HepG2 (cell line): Measurements from ENCODE around the gene RAB3GAP1. TPM values are rescaled to one million over a fixed set of nuclear protein-coding genes. Genes with fewer than 3 reads are reported as not detected.

ENCODE experiments used
- ATAC-seq: fragments of 200-7000 bp; cut with Tn5 transposase; 3 replicates; pipeline ENCODE4 v1.9.1; 2020; ENCODE audit warnings: mild to moderate bottlenecking, moderate library complexity
- BruUV-seq: library from RNA; stranded (reverse); fragments of 400-500 nt; replicated peaks from 2 replicates; lab custom pipeline; 2021; lab: Mats Ljungman, UMichigan
- CTCF ChIA-PET: fragments of 300-600 bp; formaldehyde crosslinking; extraction: SDS; loops from one replicate; lab custom pipeline; 2021; ENCODE audit warnings: low total read pairs, inconsistent platforms, low intra/inter-chr PET ratio; lab: Yijun Ruan, JAX
- POLR2A ChIA-PET: fragments of 350-600 bp; sonication (Branson Sonifier 250); formaldehyde crosslinking; loops from one replicate; lab custom pipeline; 2020; ENCODE audit warnings: antibody characterized with exemption, inconsistent platforms; lab: Yijun Ruan, JAX
- DNase-seq: peaks from one replicate; pipeline ENCODE4 v3.0.0-alpha.2; 2015; ENCODE audit warnings: low spot score
- FAIRE-seq: peaks from 3 replicates; lab custom pipeline; 2011; peaks lifted over from hg19 to GRCh38; lab: Jason Lieb, UNC
- H2AFZ ChIP-seq: one replicate; pipeline ENCODE4 v1.6.1; 2011; ENCODE audit warnings: low read length, inconsistent platforms
- H3K27ac ChIP-seq: fragments of 300-600 bp; 3 replicates; pipeline ENCODE4 v1.8.0; 2011; ENCODE audit warnings: mixed run types, mild to moderate bottlenecking, mixed read lengths, low read length, inconsistent platforms; ENCODE audit not compliant: insufficient read depth; ENCODE audit errors: extremely low read length
- H3K27me3 ChIP-seq, 2 experiments: fragments of 200-600 bp in 1 of 2; 2 replicates in 1 of 2; 3 replicates in 1 of 2; pipeline versions ENCODE4 v1.6.0 to v1.8.0; 2011; ENCODE audit warnings: low read length in 2 of 2, mild to moderate bottlenecking in 2 of 2, moderate library complexity in 2 of 2, inconsistent platforms in 1 of 2; ENCODE audit not compliant: insufficient read depth in 2 of 2, control insufficient read depth in 1 of 2
- H3K36me3 ChIP-seq, 2 experiments: fragments of 200-600 bp in 1 of 2; replicated peaks in 1 of 2; 2 replicates in 1 of 2; 3 replicates in 1 of 2; pipeline versions ENCODE4 v1.5.1 to v1.8.0; 2011; ENCODE audit warnings: low read length in 2 of 2, inconsistent platforms in 1 of 2; ENCODE audit not compliant: insufficient read depth in 2 of 2, control insufficient read depth in 1 of 2
- H3K4me1 ChIP-seq: 2 replicates; pipeline ENCODE4 v1.5.1; 2012; ENCODE audit warnings: low read length, inconsistent platforms; ENCODE audit not compliant: insufficient read depth
- H3K4me2 ChIP-seq: 2 replicates; pipeline ENCODE4 v1.6.0; 2011; ENCODE audit warnings: low read depth, low read length, inconsistent platforms
- H3K4me3 ChIP-seq, 3 experiments: fragments of 200-600 bp in 1 of 3; sonication (generic), shearing (Covaris generic) in 1 of 3; replicated peaks in 1 of 3; 2 replicates each; pipeline ENCODE4 v1.5.1; 2011 to 2016; ENCODE audit warnings: low read length in 3 of 3, inconsistent platforms in 2 of 3, low read depth in 2 of 3, mild to moderate bottlenecking in 2 of 3, control low read depth in 1 of 3, mixed read lengths in 1 of 3; ENCODE audit not compliant: insufficient read depth in 1 of 3
- H3K79me2 ChIP-seq: one replicate; pipeline ENCODE4 v1.6.1; 2011; ENCODE audit warnings: low read length, inconsistent platforms; ENCODE audit not compliant: insufficient read depth
- H3K9ac ChIP-seq: 2 replicates; pipeline ENCODE4 v1.6.0; 2011; ENCODE audit warnings: mild to moderate bottlenecking, low read depth, low read length, inconsistent platforms; ENCODE audit not compliant: insufficient read depth
- H3K9me3 ChIP-seq: 2 replicates; pipeline ENCODE4 v1.5.1; 2012; ENCODE audit warnings: mild to moderate bottlenecking, low read length
- H4K20me1 ChIP-seq: 2 replicates; pipeline ENCODE4 v1.6.0; 2011; ENCODE audit warnings: inconsistent platforms, mild to moderate bottlenecking, low read length, moderate library complexity; ENCODE audit not compliant: insufficient read depth
- ATF2 ChIP-seq: sonication (generic); formaldehyde crosslinking; IDR thresholded peaks from 2 replicates; pipeline ENCODE4 v1.4.0; 2020; ENCODE audit warnings: missing genetic modification reagents
- MED1 ChIP-seq: sonication (generic); formaldehyde crosslinking; IDR thresholded peaks from 2 replicates; pipeline ENCODE4 v1.4.0; 2020; ENCODE audit warnings: missing genetic modification reagents
- PAF1 ChIP-seq: IDR thresholded peaks from 2 replicates; pipeline ENCODE4 v1.6.1; 2016; ENCODE audit warnings: missing genetic modification reagents, missing compliant biosample characterization
- POLR2AphosphoS2 ChIP-seq: IDR thresholded peaks from 2 replicates; pipeline ENCODE4 v1.6.1; 2011; ENCODE audit warnings: low read depth, low read length, improper control_type of control experiment
- RNF219 ChIP-seq: sonication (generic); formaldehyde crosslinking; IDR thresholded peaks from 2 replicates; pipeline ENCODE4 v1.5.0; 2020; ENCODE audit warnings: mild to moderate bottlenecking, missing genetic modification reagents
- SALL2 ChIP-seq: sonication (generic); formaldehyde crosslinking; IDR thresholded peaks from 2 replicates; pipeline ENCODE4 v1.8.1; 2023; ENCODE audit warnings: mild to moderate bottlenecking, missing genetic modification reagents, inconsistent platforms
- SMC3 ChIP-seq: IDR thresholded peaks from 2 replicates; pipeline ENCODE4 v1.6.1; 2011; ENCODE audit warnings: low read length, improper control_type of control experiment
- SOX5 ChIP-seq: IDR thresholded peaks from 2 replicates; pipeline ENCODE4 v1.6.1; 2016; ENCODE audit warnings: borderline replicate concordance
- TFAP4 ChIP-seq: sonication (generic); IDR thresholded peaks from 2 replicates; pipeline ENCODE4 v1.6.1; 2016; ENCODE audit warnings: low read depth, borderline replicate concordance
- TMF1 ChIP-seq: sonication (generic); formaldehyde crosslinking; IDR thresholded peaks from 2 replicates; pipeline ENCODE4 v1.8.1; 2022; ENCODE audit warnings: low read depth, missing genetic modification reagents
- ZFP41 ChIP-seq: sonication (generic); formaldehyde crosslinking; IDR thresholded peaks from 2 replicates; pipeline ENCODE4 v1.4.0; 2020; ENCODE audit warnings: mild to moderate bottlenecking, missing genetic modification reagents, borderline replicate concordance
- ZNF879 ChIP-seq: sonication (generic); formaldehyde crosslinking; IDR thresholded peaks from 2 replicates; pipeline ENCODE4 v1.8.1; 2023; ENCODE audit warnings: missing genetic modification reagents
- in situ Hi-C: cut with HindIII; loops from 2 replicates; pipeline ENCODE4 v1.10.0; 2017; ENCODE audit warnings: low pct_unique_long_range_greater_than_20kb; ENCODE audit not compliant: extremely low pct_ligation_motif_present
- intact Hi-C: fragments of 100-400 bp; cut with micrococcal nuclease; formaldehyde crosslinking; loops from one replicate; pipeline ENCODE4 v1.10.0; 2022; ENCODE audit not compliant: unreplicated experiment
- polyA plus RNA-seq, 8 experiments: library from polyadenylated mRNA; depleted of rRNA in 3 of 8; stranded (reverse) in 7 of 8; unstranded in 1 of 8; fragments of >200 nt; fragmentation: Illumina TruSeq in 4 of 8; extraction: Trizol in 4 of 8; gene quantifications; 2 replicates each; pipeline versions ENCODE4 v1.2.1 to v1.2.3, GENCODE V29; 2011 to 2016; ENCODE audit warnings: low read depth in 4 of 8, missing spikeins in 1 of 8, mixed read lengths in 1 of 8; ENCODE audit not compliant: insufficient read depth in 1 of 8
- total RNA-seq, 5 experiments: library from RNA; depleted of rRNA; stranded (reverse); fragments of >200 nt; fragmentation: Illumina TruSeq; extraction: Trizol; gene quantifications; 2 replicates each; pipeline ENCODE4 v1.2.3, GENCODE V29; 2016; ENCODE audit warnings: low read depth in 1 of 5
- TF ChIP-seq, protein P1 (sequence below): sonication (generic); formaldehyde crosslinking; IDR thresholded peaks from 2 replicates; pipeline ENCODE4 v1.8.1; 2023; ENCODE audit warnings: missing genetic modification reagents, mild to moderate bottlenecking, borderline replicate concordance
- TF ChIP-seq, protein P2 (sequence below): sonication (generic); formaldehyde crosslinking; IDR thresholded peaks from 2 replicates; pipeline ENCODE4 v1.5.0; 2020; ENCODE audit warnings: missing genetic modification reagents, mild to moderate bottlenecking, borderline replicate concordance
- TF ChIP-seq, protein P3 (sequence below): sonication (generic); formaldehyde crosslinking; IDR thresholded peaks from 2 replicates; pipeline ENCODE4 v1.8.0; 2022; ENCODE audit warnings: mild to moderate bottlenecking, missing genetic modification reagents, borderline replicate concordance
- TF ChIP-seq, protein P4 (sequence below): sonication (generic); formaldehyde crosslinking; IDR thresholded peaks from 2 replicates; pipeline ENCODE4 v1.5.0; 2020; ENCODE audit warnings: mild to moderate bottlenecking, missing genetic modification reagents

RAB3GAP1 gene
- total and polyA plus RNA-seq, 2 of the 13 experiments (the other 11 are each of a cell fraction or from before 2014, with no cell fraction given): 15.2 to 48.8 TPM

- peak; percentile 44; the same call in 1 of the 2 replicates for TF ChIP-seq RNF219 (CRISPR knock-in tag)
- TF ChIP-seq, all 625 proteins: peak for 19
Measured at GRCh38 chr2:135056790-135057189, 4.7 kb downstream of the RAB3GAP1 start (continued).

- intact Hi-C loops (loop anchor here (10.0 kb wide), 1 partner anchor 145 kb away; the partner anchor contains the start of gene CCNT2), in situ Hi-C loops (no loop called here)
- CTCF ChIA-PET: no interaction called here
- no peak for TF ChIP-seq ATF2 (CRISPR knock-in tag)
- TF ChIP-seq POLR2AphosphoS2: no peak
- TF ChIP-seq, protein P1, sequence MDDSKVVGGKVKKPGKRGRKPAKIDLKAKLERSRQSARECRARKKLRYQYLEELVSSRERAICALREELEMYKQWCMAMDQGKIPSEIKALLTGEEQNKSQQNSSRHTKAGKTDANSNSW (CRISPR knock-in tag): no peak
- no peak for TF ChIP-seq TFAP4
- no peak for TF ChIP-seq PAF1 (CRISPR knock-in tag)
- TF ChIP-seq SMC3: no peak
- no peak for TF ChIP-seq ZNF879
- no peak for TF ChIP-seq ZFP41 (CRISPR knock-in tag)
- no peak for TF ChIP-seq MED1 (CRISPR knock-in tag)
- TF ChIP-seq, protein P2, sequence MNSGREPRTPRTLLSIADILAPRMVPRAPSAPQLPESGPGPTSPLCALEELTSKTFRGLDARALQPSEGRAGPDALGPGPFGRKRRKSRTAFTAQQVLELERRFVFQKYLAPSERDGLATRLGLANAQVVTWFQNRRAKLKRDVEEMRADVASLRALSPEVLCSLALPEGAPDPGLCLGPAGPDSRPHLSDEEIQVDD (CRISPR knock-in tag): no peak
- TF ChIP-seq SOX5: no peak
- TF ChIP-seq SALL2 (CRISPR knock-in tag): no peak
- no peak for TF ChIP-seq TMF1 (CRISPR knock-in tag)
- TF ChIP-seq, protein P3, sequence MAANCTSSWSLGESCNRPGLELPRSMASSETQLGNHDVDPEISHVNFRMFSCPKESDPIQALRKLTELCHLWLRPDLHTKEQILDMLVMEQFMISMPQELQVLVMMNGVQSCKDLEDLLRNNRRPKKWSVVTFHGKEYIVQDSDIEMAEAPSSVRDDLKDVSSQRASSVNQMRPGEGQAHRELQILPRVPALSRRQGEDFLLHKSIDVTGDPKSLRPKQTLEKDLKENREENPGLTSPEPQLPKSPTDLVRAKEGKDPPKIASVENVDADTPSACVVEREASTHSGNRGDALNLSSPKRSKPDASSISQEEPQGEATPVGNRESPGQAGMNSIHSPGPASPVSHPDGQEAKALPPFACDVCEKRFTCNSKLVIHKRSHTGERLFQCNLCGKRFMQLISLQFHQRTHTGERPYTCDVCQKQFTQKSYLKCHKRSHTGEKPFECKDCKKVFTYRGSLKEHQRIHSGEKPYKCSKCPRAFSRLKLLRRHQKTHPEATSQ: no peak
- TF ChIP-seq, protein P4, sequence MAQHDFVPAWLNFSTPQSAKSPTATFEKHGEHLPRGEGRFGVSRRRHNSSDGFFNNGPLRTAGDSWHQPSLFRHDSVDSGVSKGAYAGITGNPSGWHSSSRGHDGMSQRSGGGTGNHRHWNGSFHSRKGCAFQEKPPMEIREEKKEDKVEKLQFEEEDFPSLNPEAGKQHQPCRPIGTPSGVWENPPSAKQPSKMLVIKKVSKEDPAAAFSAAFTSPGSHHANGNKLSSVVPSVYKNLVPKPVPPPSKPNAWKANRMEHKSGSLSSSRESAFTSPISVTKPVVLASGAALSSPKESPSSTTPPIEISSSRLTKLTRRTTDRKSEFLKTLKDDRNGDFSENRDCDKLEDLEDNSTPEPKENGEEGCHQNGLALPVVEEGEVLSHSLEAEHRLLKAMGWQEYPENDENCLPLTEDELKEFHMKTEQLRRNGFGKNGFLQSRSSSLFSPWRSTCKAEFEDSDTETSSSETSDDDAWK (CRISPR knock-in tag): no peak
Measured at GRCh38 chr2:135059577-135059976, 7.5 kb downstream of the RAB3GAP1 start.

More at GRCh38 chr2:135059577-135059976, 7.5 kb downstream of the RAB3GAP1 start:
- Histone ChIP-seq H3K9ac (no peak overlapping the region), H3K4me3 (no peak overlapping the region), H3K4me2 (no peak overlapping the region), H2AFZ (no peak overlapping the region), H3K9me3 (no peaks in the 10 kb centered on the region), H3K27ac (no peak overlapping the region), H3K36me3 (peaks cover 9 to 35% of the 10 kb centered on the region in 2 experiments), H4K20me1 (no peaks in the 10 kb centered on the region), H3K27me3 (no peaks in the 10 kb centered on the region), H3K4me1 (peaks cover 25% of the 10 kb centered on the region), H3K79me2 (peaks cover 63% of the 10 kb centered on the region)
- DNase-seq: no peak
- BruUV-seq: no TSS peak
- ATAC-seq: no peak
- POLR2A ChIA-PET: no interaction called here
- no peak for FAIRE-seq
